Activated CD4-positive, alpha-beta T cell treated with anti-CD3 and anti-CD28 coated beads, Interleukin-2, amount 50 U/mL, for 4 hours (primary cell): Measurements from ENCODE around the gene CCND1.

Source experiments
- DNase-seq, 2 experiments: peaks; one replicate each; pipeline ENCODE4 v3.0.0-alpha.2; 2020

CCND1 gene

GRCh38 chr11:69640995-69641581, at the start of gene CCND1:
Gene CCND1, plus strand, starts transcription at chr11:69641156. Its CDS starts 158 bp downstream, at chr11:69641314.
- DNase-seq, result peak in 1 of 2 experiments; percentile 21

DNA sequence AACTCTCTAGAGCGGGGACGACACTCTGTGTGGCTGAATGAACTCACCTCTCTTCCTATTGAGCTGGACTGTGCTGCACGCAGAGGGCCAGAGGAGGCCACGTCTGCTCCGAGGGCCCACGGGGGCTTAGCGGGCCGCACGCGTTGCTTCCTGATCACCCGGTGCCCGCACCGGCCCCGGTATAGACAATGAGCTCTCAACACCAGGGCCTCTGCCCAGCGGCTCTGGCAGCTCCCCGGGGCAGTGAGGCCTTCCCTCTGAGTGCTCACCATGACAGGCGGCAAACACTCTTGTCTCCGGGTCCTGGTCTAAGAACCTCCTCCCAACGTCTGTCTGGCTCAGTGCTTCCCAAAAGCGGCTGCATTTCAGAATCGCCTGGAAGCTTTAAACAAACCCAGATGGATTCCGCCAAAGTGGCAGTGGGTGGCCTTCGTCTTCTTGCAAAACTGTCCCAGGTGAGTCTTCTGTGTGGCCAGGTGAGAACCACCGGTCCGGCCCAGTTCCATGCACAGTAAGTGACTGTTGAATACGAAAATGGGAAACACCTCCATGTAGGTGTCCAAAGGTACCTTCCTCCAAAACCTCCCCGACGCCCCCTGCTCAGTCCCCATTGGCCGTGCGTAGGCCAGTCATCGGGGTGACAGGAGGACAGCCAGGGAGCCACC, 47.8 kb upstream of the CCND1 start:
- DNase-seq, result no peak

GRCh38 chr11:69593851-69594250, 47.1 kb upstream of the CCND1 start:
- DNase-seq, result no peak

DNA sequence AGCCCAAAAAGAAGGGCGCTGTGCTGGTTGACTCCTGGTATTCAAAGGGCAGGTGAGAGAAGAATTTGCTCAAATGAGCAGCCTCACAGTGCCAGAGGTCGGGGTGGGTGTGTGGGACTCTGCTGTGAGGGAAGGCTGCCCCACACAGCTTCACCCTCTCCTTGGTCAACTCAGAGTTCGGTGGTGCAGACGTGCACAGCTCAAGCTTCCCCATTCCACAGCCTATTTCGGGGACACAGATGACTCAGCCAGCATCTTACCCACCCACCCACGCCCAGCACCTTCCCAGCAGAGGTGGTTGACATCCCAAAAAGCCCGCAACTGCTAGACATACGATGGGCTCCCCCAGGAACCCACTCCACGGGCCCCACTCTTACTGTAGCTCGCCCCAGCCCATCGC, 46.5 kb upstream of the CCND1 start:
- DNase-seq, result no peak

DNA sequence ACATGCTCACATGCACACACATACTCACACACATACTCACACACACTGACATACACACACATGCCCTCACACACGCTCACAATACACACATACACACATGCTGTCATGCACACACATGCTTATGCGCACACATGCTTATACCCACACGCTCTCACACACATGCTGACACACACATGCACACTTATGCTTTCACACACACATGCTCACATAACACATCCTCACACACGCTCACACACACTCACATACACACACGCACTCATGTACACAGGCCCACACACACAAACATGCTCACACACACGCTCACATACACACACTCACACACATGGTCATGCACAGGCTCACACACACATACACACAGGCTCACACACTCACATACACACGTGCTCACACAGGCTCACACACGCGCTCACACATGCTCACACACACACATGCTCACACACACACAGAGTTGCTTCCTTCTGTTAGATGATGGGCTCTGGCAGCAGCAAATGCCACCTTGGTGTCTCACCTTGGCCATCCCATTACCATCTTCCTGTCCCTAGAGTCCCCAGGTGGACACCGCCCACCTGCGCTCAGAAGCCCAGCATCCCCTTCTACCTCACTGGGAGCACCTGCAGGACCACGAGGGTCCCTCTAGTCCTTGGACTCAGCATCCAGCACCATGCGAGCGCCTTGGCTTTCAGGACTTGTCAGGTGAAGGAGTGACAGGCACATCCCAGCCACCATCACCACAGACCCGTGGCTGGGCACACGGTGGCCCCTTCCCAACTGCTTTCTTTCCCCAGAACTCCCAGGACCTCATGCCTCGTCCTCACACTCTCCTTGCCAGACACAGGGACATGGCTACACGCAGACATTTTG, 44.9 kb upstream of the CCND1 start:
- no peak for DNase-seq

DNA sequence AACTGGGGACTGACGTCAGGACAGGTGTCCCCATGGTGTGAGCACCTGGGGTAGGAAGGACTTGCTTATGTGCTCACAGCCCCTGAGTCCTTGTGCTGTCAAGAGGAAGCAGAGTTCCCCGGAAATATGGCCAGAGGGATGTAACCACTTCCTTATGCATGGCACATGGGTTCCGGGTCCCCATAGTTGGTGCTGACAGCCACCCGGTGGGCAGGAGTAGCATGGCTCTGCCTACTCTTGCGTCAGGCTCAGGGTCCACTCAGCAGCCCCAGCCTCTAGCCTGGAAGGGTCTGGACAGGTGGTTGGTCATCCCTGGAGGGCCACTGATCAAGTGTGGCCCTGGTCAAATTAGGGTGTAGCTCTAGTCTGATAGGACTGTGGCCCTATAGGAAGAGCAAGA, 42.8 kb upstream of the CCND1 start:
- no peak for DNase-seq

- no peak for DNase-seq
Measured at GRCh38 chr11:69599502-69599901, 41.5 kb upstream of the CCND1 start.

DNA sequence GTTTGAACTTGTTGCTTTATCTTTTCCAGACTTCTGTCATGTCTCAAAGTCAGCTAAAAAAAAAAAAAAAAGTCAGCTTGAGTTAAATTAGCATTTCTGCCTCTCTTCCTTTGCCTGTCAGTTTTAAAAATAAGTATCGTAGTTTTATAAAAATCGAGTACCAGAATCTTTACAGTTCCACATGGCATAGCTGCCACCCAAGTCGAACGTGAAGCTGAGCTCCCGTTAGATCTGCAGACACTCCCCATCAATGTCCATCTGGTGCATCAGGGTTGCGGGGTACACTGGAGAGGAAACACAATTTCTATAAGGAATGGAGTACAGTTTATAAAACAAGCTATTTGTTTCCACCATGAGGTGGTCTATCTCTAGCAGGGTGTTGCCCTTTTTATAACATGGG, 41.0 kb upstream of the CCND1 start:
- no peak for DNase-seq

DNA sequence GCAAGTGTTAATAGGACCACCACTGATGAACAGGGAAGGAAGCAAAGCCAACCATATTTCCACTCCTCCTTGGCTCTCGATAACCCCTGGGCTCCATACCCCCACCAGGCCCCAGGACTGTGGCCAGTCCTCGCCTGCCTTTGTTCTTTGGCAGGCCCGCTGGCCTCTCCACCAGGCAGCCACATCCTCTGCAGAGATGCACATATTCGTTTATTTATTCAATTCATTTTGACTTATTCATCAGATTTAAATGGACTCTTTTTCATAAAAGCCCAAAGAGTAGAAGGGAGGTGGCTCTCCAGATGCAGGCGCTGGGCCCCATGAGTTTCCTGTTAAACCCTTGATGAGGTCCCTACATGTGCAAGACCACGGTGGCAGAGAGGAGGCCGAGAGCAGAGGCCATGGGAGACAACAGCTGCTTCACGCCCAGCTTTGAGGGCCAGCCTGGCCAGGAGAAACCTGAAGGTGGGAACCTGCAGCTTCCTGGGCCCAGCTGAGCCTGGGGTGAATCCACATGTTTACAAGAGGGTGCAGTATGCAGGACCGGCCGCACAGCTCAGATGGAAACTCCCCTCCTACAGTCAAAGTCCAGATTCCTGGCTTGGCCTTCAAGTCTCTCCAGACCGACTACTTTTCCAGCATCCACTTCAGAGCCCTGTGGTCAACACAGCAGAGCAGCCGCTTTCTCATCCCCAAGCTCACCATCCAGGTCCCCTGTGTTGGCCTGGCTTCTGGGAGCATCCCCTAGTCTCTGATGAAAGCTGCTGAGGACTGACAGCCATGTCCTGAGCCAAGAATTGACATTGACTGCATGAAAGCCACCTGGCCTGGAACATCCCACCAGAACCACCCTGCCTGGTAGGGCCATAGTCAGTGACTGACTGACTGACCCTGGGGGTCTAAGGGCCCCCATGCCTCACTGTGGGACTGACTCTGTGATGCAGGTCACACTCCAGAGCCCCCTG, 39.7 kb upstream of the CCND1 start:
- DNase-seq, result no peak

DNA sequence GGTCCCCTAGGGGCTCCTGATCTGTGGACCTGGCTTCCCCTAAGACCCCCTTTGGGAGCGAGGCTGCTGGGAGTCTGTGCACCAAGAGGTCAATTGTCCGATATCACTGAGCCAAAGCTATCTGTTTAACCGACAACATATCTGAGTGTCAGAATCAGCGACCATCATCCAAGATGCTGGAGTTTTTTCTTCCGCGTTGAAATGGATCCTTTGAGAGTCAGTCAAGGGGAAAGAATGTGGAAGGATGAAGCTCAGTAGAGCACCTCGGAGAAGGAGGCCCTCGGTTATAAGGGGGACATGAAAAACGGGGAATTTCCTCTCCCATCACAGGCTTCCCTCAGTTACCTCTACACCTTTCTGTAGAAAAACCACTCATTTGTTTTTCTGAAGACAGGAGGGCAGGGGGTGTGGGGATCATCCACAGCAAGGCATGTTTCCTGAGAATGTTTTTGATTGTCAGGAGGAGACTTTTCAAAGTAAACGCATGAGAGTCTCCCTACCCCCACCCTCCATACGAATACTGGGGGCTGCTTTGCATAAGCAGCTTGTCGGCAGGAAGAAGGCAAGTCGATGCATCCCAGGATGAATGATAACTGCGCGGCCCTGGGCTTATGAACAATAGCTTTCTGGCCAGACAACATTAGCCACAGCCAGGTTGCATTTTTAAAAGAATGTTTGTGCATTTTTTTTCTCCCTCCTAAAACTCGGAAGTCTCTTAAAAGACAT, 37.7 kb upstream of the CCND1 start:
- DNase-seq, result no peak

- no peak for DNase-seq
Measured at GRCh38 chr11:69604055-69604454, 36.9 kb upstream of the CCND1 start.

DNA sequence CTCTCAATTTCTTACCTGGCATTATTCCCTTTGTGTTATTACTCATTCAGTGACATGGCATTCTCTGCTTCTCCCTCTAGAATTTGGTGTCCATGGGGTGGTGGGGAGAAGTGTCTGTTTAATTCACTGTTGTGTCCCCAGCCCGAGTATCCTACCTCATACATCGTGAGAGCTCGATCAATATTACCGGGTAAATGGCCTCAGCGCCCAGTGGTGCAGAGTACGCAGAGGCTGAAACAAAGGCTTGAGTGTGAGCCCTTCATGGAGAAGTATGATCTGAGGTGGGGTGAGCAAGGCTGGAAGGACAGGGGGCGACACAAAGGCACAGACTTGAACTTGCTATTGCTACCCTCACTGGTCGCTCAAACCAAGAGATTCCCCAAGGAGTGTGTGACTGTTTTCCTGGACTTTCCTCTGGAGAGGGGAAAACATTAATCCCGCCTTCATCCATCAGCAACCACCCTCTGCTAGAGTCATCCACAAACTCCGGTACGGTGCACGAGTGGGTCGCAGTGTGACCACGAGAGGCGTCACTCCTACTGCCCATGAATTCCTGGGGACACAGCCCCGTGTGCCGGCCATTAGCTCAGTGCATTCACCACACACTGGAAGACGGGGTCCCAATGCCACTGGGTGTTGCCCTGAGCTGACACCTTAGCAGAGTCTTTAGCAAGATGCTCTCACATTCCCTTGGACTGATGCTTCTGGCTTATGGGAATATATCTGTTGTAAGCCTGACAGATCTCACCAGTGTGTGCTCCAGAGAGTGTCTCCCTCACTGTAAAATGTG, 35.0 kb upstream of the CCND1 start:
- DNase-seq, result no peak

- no peak for DNase-seq
Measured at GRCh38 chr11:69609351-69609750, 31.6 kb upstream of the CCND1 start.

GRCh38 chr11:69611548-69612526, 29.1 kb upstream of the CCND1 start:
- no peak for DNase-seq

DNA sequence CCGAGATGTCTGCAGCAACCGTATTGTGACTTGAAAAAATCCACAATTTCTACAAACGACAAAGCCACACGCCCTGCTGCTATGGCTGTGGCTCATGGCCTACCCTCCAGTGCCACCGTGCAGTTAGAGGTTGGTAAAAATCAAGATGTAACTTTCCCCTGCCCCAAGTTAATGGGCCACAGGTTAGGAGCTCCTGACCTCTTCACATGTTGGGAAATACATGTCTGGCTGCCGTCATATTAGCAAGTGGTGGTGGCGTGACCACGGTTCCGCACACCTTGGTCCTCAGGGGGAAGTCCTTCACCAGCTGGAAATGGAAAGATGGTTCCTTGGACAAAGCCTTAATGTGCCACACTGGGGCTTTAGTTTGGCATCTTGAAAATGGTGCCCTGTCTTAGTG, 27.4 kb upstream of the CCND1 start:
- DNase-seq, result no peak

GRCh38 chr11:69614085-69614484, 26.9 kb upstream of the CCND1 start:
- no peak for DNase-seq

GRCh38 chr11:69615545-69616278, 25.2 kb upstream of the CCND1 start:
- DNase-seq, result no peak

GRCh38 chr11:69617220-69617619, 23.7 kb upstream of the CCND1 start:
- DNase-seq, result no peak

DNA sequence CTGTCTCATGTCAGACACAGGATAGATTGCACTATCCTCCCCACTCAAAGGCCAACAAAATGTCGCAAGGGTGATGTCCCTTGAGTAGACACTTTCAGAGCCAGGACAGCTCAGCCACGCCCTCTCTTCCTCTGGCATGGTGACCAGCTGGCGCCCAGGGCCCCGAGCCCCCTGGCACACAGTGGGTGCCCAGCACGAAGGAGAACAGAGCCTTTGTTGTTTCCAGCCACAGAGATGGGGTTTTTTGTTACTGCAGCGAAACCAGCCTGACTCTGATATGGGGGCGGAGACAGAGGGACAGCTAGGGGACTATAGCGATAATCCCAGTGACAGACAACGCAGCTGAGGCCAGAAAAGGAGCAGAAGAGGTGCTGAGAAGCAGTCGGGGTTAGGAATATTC, 23.3 kb upstream of the CCND1 start:
- DNase-seq, result no peak
